ENCODE measurements around the gene CHGA.

The CHGA gene

GRCh38 chr14:92984082-92984788 lies 61.3 kb downstream of the CHGA start:
- no peak overlapping the region for H3K27ac ChIP-seq
- TF ChIP-seq CTCF (IDR thresholded peaks at IDR 0.05), result no peak
- no peak overlapping the region for H3K4me3 ChIP-seq
- no peak for DNase-seq (ENCODE audit: low spot score)
